Esophagus squamous epithelium (tissue), 5 donors: ENCODE measurements around the gene SLIT1. TPM values are rescaled to one million over a fixed set of nuclear protein-coding genes. Genes with fewer than 3 reads are reported as not detected.

Source experiments
- DNase-seq: peaks from one replicate; lab custom pipeline; 2025; lab: John Stamatoyannopoulos, UW
- H3K27ac ChIP-seq, 4 donors: fragments of 200-600 bp; sonication (generic); one replicate each; pipeline ENCODE4 v1.5.1; 2016 to 2019; ENCODE audit warnings: mild to moderate bottlenecking in 1 of 4
- H3K27me3 ChIP-seq, 4 donors: fragments of 200-600 bp; sonication (generic); 1 replicate in 3 of 4; 2 replicates in 1 of 4; pipeline versions ENCODE4 v1.5.1 to v1.6.0; 2017 to 2021; ENCODE audit warnings: antibody characterized with exemption in 1 of 4
- H3K36me3 ChIP-seq, 3 donors: fragments of 200-600 bp; sonication (generic); one replicate each; pipeline ENCODE4 v1.5.1; 2016 to 2019
- H3K4me1 ChIP-seq, 3 donors: fragments of 200-600 bp; sonication (generic); one replicate each; pipeline ENCODE4 v1.5.1; 2017 to 2019
- H3K4me3 ChIP-seq, 4 donors: fragments of 200-600 bp; sonication (generic); 1 replicate in 3 of 4; 2 replicates in 1 of 4; pipeline ENCODE4 v1.5.1; 2016 to 2019; ENCODE audit warnings: mild to moderate bottlenecking in 2 of 4, moderate library complexity in 1 of 4
- H3K9me3 ChIP-seq, 3 donors: fragments of 200-600 bp; sonication (generic); one replicate each; pipeline ENCODE4 v1.5.1; 2016 to 2019
- CTCF ChIP-seq, 6 experiments: fragments of 450-650 bp in 4 of 6; fragments of 200-600 bp in 2 of 6; sonication (generic) in 2 of 6; IDR thresholded peaks; one replicate each; pipeline ENCODE4 v1.5.1; 2016 to 2019; ENCODE audit warnings: antibody characterized with exemption in 6 of 6, mild to moderate bottlenecking in 4 of 6, moderate library complexity in 4 of 6
- POLR2A ChIP-seq, 4 donors: fragments of 450-650 bp; IDR thresholded peaks; one replicate each; pipeline ENCODE4 v1.6.1; 2017; ENCODE audit warnings: antibody characterized with exemption in 4 of 4, mild to moderate bottlenecking in 4 of 4, moderate library complexity in 3 of 4
- WGBS, 2 donors: methylation state at CpG; one replicate each; pipeline ENCODE4 v1.1.5; 2018; 5-methylcytosine and 5-hydroxymethylcytosine counted together
- intact Hi-C: fragments of 100-400 bp; cut with DNase I; formaldehyde crosslinking; loops from one replicate; pipeline ENCODE4 v1.15.0; 2022
- total RNA-seq, 4 donors: library from RNA; depleted of rRNA; stranded (reverse); fragments of >200 nt; gene quantifications; one replicate each; pipeline ENCODE4 v1.1.0, GENCODE V29; 2016
- donor health status: DM: yes; HTN: yes; CAD: no.

SLIT1 gene
- total RNA-seq, 4 donors from 2014 or later: not detected

- no peaks in the 10 kb centered on the region for H3K9me3 ChIP-seq
- TF ChIP-seq CTCF (IDR thresholded peaks at IDR 0.05) (no peak), POLR2A (IDR thresholded peaks at IDR 0.05) (no peak)
- no peaks in the 10 kb centered on the region for H3K27me3 ChIP-seq
- H3K27ac ChIP-seq: no peak overlapping the region
- no peak for DNase-seq
- H3K36me3 ChIP-seq: no peaks in the 10 kb centered on the region
- WGBS, 2 donors: 85 to 100% methylated on average over 2 to 3 of the region's 5 CpGs
- intact Hi-C loops: no loop called here
- H3K4me3 ChIP-seq: no peak overlapping the region
- peaks cover 0 to 15% (median 5%) of the 10 kb centered on the region in 3 donors for H3K4me1 ChIP-seq
These were observed 168.3 kb downstream of the SLIT1 start for GRCh38 chr10:97017474-97017903.

- no peaks in the 10 kb centered on the region for H3K9me3 ChIP-seq
- DNase-seq: no peak
- TF ChIP-seq POLR2A (IDR thresholded peaks at IDR 0.05): no peak
- no peak for TF ChIP-seq CTCF (IDR thresholded peaks at IDR 0.05)
These were observed 168.9 kb downstream of the SLIT1 start for GRCh38 chr10:97016728-97017473.

GRCh38 chr10:97015240-97015639 is 170.5 kb downstream of the SLIT1 start:
- H3K4me1 ChIP-seq: peaks cover 0 to 4% (median 0%) of the 10 kb centered on the region in 3 donors
- H3K27me3 ChIP-seq: no peaks in the 10 kb centered on the region
- no peak for DNase-seq
- H3K9me3 ChIP-seq: no peaks in the 10 kb centered on the region
- 79 to 96% methylated on average over 1 of the region's 1 CpG for WGBS, 2 donors
- H3K27ac ChIP-seq: no peak overlapping the region
- no peak overlapping the region for H3K4me3 ChIP-seq
- TF ChIP-seq CTCF (IDR thresholded peaks at IDR 0.05): no peak
- H3K36me3 ChIP-seq: no peaks in the 10 kb centered on the region
- intact Hi-C loops: no loop called here

More at GRCh38 chr10:97016728-97017473, 168.9 kb downstream of the SLIT1 start:
- Histone ChIP-seq H3K27ac (no peak overlapping the region), H3K36me3 (no peaks in the 10 kb centered on the region), H3K4me3 (no peak overlapping the region), H3K27me3 (no peaks in the 10 kb centered on the region), H3K4me1 (peaks cover 0 to 15% (median 5%) of the 10 kb centered on the region in 3 donors)
- 58 to 77% methylated on average over 10 to 11 of the region's 15 CpGs for WGBS, 2 donors
- intact Hi-C loops: no loop called here

GRCh38 chr10:97013983-97014382 is 171.8 kb downstream of the SLIT1 start:
- intact Hi-C loops: no loop called here
- WGBS, 2 donors: 82 to 83% methylated on average over 2 to 7 of the region's 8 CpGs
- no peak for TF ChIP-seq CTCF (IDR thresholded peaks at IDR 0.05)
- TF ChIP-seq POLR2A (IDR thresholded peaks at IDR 0.05): no peak

GRCh38 chr10:97013568-97013967 is 172.2 kb downstream of the SLIT1 start:
- WGBS, 2 donors: 76 to 93% methylated on average over 3 to 5 of the region's 8 CpGs
- no peaks in the 10 kb centered on the region for H3K36me3 ChIP-seq
- no peak overlapping the region for H3K4me3 ChIP-seq
- TF ChIP-seq CTCF (IDR thresholded peaks at IDR 0.05) (no peak), POLR2A (IDR thresholded peaks at IDR 0.05) (no peak)
- no peak for DNase-seq
- no peaks in the 10 kb centered on the region for H3K4me1 ChIP-seq
- no peak overlapping the region for H3K27ac ChIP-seq
- H3K9me3 ChIP-seq: no peaks in the 10 kb centered on the region
- no peaks in the 10 kb centered on the region for H3K27me3 ChIP-seq
- intact Hi-C loops: no loop called here

More at GRCh38 chr10:97013983-97014382, 171.8 kb downstream of the SLIT1 start:
- Histone ChIP-seq H3K27me3 (no peaks in the 10 kb centered on the region), H3K4me3 (no peak overlapping the region), H3K4me1 (no peaks in the 10 kb centered on the region), H3K9me3 (no peaks in the 10 kb centered on the region), H3K36me3 (no peaks in the 10 kb centered on the region), H3K27ac (no peak overlapping the region)
- DNase-seq: no peak
